HG03469 (cell line): Measurements from ENCODE around the gene ASMTL.
"Not testable (repeated sequence)": the region's sequence is repeated elsewhere in the genome, so short reads cannot be mapped to it uniquely, and the experiment has no call there.

Source experiments
- ATAC-seq: cut with Tn5 transposase; IDR thresholded peaks from one replicate; pipeline ENCODE4 v1.9.1; 2021; ENCODE audit warnings: mild to moderate bottlenecking, moderate library complexity, moderate number of reproducible peaks; ENCODE audit not compliant: unreplicated experiment

The ASMTL gene

DNA sequence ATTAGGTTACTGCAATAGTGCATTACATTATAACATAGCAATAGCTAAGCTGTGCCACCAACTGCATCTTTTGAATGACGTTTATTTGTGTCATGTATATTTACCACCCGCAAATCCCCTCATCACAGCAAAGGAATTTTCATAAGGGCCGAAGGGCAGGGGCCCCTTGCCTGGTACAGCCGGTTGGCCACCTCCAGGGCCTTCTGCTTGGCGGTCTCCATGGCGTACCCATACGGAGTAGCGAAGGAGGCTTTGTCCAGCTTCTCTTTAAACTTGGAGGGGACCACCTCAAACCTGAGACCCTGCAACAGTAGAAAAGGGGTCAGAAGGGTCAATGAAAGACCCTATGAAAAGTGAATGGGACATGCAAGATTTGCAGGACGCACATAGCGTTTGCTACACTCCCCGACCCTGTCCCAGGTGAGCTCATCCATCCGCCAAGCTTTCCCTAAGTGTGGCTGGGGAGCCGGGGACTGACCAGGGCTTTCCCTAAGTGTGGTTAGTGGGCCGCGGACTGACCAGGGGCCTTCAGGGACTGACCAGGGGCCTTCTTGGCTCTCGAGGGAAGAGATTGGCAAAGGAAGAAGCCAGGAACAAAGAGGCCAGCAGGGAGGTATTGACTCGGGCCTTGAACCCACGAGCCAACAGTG lies 10.6 kb downstream of the ASMTL start:
- no peak for ATAC-seq

DNA sequence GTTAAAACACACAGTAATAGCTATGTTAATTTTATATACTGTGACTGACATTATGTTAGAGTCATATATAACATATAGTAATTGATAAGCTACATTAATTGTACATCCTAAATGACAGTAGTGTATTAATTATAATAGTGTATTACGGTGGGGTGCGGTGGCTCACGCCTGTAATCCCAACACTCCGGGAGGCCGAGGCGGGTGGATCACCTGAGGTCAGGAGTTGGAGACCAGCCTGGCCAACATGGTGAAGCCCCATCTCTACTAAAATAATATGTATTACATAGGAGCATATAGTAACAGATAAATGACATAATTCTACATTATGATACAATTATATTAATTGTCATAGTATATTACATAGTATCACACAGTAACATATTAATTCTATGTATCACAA lies 12.2 kb downstream of the ASMTL start:
- no peak for ATAC-seq

DNA sequence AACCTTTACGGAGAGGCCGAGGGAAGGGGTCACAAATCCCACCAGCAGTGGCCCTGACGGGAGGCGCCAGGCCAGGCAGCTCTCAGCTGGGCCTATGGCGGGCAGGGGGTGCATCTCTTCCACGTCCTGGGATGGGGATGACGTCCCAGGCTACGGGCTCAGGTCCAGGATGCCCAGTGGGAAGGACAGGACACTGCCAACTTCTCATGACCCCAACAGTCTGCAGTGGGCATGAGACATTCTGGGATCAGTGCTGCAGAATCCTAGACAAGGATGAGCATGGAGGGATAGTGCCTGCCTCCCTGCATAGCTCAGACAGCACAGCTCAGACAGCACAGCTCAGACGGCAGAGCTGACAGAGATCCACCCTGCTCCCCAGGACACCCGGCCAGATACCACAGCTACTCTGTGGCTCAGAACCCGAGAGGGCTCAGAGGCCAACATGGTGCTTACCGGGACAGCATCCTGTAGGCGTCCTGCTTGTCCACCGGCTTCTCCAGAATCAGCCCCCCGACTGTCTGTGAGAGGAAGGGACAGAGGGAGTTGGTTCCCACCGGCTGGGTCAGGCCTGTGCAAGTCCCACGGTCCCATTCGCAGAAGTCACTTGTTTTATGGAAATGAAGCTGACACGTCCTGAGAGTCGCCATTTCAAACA lies 17.3 kb downstream of the ASMTL start:
- no peak for ATAC-seq

- ATAC-seq = no peak
These were observed 17.9 kb downstream of the ASMTL start for GRCh38 chrX:1434871-1435240.

DNA sequence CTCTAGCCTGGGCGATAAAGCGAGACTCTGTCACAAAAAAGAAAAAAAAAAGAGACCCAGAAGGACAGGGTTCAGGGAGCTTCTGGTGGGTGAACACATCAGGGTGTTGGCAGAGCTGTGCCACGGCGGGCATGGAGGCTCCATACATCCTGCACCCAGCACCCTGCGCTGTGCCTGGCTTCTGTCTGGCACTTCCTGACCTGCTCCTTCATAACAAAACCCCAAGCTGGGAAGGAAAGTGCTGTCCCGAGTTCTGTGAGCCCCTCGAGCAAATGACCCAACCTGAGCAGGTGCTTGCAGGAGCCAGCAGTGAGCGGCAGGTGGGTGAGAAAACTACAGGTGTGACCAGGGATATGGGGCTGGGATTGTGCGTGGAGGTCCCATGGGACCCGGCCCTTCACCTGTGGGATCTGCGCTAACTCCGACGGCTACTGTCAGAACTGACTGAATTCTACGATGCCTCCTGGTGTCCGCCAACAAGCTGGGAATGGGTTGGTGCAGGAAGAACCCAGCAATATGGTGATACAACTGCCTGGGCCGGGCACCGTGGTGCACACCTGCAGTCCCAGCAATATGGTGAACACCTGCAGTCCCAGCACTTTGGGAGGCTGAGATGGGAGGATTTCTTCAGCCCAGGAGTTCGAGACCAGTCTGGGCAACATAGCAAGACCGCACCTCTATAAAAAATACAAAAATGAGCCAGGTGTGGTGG lies 18.9 kb downstream of the ASMTL start:
- no peak for ATAC-seq

DNA sequence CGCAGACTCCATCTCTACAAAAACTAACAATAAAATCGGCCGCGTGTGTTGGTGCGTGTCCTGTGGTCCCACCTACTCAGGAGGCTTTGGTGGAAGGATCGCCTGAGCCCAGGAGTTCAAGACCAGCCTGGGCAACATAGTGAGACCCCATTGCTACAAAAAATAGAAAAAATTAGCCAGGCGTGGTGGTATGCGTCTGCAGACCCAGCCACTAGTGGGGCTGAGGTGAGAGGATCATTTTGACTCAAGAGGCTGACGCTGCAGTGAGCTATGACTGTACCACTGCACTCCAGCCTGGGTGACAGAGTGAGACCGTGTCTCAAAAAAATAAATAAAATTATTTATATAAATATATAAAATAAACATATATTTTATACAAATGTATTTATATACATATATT lies 22.3 kb downstream of the ASMTL start:
- ATAC-seq = no peak

DNA sequence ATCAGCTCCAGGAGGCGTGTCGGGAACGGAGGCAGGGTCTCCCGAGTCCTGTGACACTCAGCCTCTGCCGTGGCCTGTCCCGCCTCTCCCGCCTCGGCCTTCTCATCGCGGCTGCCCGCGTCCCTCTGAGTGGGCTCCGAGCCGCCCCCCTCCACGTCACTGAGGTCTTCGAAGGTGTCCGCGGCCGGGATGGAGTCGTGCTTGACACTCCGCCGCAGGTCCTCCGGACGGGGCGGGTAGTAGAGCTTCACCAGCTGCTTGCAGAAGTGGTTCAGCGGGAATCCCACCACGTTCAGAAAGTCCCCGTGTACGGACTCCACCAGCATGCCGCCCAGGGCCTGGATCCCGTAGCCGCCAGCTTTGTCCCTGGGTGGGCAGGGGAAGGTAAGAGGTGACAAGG lies 25.0 kb downstream of the ASMTL start:
- no peak for ATAC-seq

DNA sequence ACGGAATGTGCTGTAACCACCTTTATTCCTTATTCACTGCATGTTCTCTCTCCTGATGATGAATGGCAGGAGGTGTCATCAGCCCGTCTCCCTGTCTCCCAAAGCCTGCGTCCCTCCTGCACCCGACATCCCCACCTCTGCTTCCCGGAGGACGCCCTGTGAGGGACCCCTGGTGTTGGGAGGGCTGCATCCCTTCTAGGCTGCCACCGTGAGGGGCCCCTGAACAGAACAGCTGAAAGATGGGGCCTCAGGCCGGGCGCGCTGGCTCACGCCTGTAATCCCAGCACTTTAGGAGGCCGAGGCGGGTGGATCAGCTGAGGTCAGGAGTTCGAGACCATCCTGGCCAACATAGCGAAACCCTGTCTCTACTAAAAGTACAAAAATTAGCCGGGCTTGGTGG lies 26.4 kb downstream of the ASMTL start:
- not testable (repeated sequence) for ATAC-seq

DNA sequence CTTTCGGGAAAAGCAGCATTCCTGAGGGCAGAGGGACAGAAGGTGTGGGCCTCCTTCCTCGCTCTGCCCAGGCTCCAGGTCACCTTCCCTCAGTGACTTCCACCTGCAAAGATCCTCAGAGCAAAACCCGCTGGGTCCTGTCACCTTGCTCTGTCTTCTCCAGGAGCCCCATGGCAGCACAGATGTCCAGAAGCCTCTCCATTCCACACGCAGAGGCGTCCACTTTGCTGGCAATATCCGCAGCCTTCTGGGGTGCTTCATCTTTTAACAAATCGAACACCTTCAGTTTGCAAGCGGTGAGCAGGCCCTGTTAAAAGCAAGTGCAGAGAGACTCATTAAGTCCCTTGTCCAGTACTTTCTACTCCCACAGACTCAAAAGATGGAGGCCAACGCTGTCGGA lies 27.3 kb downstream of the ASMTL start:
- ATAC-seq = no peak

DNA sequence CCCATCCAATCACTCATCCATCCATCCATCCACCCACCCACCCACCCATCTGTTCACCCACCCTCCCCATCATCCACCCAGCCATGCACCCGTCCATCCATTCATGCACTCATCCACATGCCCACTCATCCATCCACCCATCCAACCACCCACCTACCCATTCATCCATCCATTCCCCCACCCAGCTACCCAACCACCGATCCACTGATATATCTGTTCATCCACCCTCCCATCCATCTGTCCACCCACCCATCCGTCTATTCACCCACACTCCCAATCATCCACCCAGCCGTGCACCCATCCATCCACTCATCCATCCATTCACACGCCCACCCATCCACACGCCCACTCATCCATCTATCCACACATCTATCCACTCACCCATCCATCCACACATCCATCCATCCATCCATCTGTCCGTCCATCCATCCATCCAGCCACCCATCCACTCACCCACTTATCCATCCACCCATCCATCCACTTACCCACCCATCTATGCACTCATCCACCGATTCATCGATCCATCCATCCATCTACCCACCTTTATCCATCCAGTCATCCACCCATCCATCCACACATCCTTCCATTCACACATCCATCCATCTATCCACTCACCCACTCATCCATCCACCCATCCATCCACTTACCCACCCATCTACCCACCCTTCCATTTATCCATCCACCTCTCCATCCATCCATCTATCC lies 28.4 kb downstream of the ASMTL start:
- ATAC-seq = no peak

GRCh38 chrX:1423215-1423614 lies 29.5 kb downstream of the ASMTL start:
- ATAC-seq = no peak

- no peak for ATAC-seq
These were observed 30.6 kb downstream of the ASMTL start for GRCh38 chrX:1422135-1422465.

GRCh38 chrX:1421433-1422134 lies 31.1 kb downstream of the ASMTL start:
- no peak for ATAC-seq

DNA sequence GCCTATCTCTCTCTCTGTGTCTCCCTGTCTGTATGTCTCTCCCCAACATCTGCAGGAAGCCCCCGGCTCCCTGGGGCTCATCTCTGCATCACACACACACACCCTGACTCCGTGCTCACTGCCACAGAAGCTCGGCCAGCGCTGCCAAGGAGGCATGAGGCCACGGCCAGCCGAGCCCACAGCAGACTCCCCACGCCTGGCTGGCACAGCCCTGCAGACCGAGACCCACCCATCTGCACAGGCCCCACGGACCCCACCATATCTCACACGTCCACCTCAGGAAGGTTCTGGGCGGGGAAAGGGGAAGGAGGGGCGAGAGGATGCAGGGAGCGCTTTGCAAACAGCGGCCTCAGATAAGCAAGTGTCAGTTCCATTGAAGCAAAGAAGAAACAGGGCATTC lies 32.3 kb downstream of the ASMTL start:
- ATAC-seq = no peak

- ATAC-seq = no peak
These were observed 33.0 kb downstream of the ASMTL start for GRCh38 chrX:1419545-1420355.

GRCh38 chrX:1418901-1419544 lies 33.7 kb downstream of the ASMTL start:
- no peak for ATAC-seq

DNA sequence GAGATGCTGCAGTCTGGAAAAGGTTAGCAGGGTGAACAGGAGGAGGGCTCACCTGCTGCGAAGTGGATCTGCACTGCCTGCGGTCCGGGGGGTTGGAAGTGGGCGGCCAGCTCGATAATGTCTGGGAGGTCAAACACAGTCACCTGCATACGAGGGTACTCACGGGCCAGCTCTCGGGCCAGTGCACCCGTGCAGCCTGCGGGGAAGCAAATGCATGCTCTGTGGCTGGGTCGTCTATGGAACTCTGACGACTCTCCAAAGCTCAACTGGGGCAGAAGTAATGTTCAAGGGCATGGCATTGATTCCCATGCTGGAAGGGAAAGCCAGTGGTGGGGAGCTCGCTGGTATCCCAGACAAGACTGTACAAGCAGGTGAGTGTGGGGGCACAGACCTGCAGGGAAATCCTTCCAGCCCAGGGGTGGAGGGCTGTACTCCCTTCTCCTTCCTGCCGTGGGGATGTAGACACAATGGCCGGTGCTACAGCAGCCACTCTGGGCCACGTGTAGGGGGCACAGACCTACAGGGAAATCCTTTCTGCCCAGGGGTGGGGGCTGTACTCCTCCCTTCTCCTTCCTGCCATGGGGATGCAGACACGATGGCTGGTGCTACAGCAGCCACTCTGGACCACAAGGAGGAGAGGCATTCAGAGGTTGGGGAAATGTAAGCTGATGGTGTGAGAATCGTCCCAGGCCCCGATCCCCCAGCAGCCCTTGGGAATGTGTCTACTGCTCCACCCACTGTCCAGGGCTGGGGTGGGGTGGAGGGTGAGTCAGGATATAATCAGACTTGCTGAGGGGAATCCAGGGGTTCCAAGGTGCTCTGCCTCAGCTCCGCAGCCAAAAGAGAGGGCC lies 34.6 kb downstream of the ASMTL start:
- no peak for ATAC-seq

DNA sequence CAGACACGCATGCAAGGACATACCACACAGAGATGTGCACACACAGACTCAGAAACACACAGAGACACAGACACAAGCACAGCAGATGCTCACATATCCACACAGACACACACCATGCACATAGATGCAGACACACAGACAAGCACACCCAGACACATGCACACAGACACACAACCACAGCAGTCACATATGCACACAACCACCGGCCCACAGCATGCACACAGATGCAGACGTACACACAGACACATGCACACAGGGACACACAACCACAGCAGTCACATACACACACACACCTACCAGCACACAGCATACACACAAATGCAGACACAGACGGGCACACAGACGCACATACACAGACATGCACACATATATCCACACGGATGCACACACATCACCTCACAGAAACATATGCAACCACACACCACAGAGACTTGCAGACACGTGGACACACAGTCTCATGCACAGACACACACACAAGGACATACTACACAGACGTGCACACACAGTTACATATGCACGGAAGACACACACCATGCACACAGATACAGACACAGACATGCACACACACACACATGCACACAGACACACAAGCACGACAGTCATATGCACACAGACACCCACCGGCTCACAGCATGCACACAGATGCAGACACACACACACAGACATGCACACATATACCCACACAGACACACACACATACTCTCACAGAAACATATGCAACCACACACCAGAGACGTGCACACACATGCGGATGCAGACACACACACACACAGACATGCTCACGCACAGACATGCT lies 35.5 kb downstream of the ASMTL start:
- no peak for ATAC-seq
